Putamen (tissue), 1 donor: ENCODE data around the gene LPCAT1.

Experiments
- DNase-seq: peaks from one replicate; pipeline ENCODE4 v3.0.0-alpha.2; 2016; ENCODE audit warnings: low spot score

LPCAT1 gene

DNA sequence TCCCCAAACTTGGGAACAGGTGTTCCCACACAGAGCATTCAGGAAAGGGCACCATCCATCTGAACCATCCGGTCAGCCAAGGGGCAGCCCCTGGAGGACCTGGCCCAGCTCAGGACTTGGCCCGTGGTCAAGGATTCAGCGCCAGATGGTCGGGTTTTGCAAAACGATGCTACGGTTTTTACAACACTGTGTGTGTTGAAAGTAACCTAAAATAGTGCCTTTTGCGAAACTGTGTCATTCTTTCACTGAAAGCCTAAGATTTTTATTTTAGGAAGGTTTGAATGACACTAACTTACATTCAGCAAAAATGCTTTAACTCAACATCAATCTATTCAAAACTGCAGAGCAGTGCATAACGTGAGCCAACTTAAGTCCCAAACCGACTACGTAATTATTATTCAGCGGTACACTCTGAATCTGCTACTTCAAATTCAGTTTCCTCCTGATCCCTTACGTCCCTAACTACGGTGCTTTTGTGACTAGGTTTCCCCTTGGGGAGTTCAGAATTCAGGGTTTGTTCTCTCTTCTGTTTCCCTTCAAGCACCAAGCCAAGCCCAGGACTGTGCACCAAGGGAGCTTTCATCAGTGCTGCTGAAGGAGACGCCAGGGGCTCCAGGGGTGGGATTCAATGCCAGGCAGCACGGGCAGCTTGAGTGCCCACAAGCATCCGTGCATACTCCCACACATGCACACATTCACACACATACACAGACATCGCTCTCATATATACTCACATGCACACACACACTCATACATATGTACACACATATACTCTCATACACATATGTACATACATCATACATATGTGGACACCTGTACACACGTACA lies 25.8 kb downstream of the LPCAT1 start:
- peak; percentile 58 for DNase-seq

DNA sequence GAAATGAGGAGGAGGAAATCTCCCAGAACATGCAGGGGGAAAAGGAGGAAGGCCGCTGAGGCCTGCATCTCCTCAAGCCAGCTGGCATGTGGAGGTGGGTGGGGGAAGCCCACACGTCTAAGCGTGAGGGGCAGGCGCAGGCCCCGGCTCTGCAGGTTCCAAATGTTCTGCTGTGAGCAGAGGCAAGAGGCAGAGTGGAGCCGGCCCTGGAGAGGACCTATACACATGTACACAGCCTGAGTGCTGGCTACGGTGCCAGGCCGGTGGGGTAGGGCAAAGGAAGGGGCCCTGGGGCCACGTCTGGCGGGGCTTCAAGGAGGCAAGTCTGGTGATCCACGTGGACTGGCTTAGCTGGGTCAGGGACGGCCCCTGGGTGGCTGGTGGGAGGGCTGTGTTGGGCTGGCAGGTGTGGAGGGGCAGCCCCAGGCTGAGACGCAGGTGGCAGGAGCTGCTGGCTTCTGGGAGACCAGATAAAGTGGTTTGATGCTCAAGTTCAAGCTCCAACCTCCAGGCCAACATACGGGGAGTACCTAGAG lies 26.4 kb downstream of the LPCAT1 start:
- DNase-seq, result no peak

DNA sequence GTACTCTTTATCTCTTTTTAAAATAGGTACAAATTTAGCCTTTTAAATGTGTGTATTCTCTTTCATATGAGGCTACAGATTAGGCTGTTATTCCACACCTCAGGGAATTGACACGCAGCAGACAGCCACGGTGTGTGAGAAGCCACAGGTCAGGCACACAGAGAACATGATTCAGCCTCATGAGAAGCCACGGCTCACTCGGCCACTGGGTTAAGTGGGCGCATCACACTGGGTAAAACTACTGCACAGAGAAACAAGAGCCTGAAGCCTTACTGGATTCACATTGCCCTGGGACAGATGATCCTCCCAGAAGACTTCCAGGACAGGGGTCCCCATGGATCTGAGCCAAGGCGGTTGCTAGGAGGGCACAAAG lies 28.2 kb downstream of the LPCAT1 start:
- no peak for DNase-seq

DNA sequence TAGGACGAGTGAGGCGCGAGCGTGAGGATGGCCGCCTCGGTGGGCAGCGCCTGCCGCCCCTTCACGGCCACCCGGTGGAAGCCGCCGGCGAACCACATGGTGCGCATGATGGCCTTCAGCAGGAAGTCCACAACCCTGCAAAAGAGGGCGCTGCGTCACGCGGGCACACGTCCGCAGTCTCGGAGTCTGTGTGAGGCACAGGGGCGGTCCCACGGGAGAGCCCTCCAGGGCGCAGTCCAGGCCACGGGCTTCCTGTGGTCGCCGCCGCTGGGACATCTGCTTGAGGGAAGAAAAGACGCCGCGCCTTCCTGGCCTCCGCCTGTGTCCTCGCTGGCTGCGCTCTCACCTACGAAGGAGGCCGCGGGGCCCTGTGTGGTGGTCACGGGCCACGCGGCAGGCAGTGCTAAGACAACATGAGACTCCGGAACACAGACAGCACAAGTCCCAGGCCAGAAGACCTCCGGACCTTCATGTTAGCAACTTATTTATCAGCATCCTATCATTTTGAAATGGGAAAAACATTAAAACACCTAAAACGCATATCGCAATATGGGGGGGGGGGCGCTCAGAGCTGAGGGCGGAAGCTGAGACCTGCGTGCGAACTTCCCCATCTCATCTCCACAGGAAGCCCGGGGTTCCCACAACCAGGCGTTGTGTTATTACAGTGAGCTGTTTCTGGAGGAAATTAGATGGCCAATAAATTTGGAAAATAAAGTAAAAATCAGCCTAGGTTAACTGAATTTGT lies 28.8 kb downstream of the LPCAT1 start:
- no peak for DNase-seq

DNA sequence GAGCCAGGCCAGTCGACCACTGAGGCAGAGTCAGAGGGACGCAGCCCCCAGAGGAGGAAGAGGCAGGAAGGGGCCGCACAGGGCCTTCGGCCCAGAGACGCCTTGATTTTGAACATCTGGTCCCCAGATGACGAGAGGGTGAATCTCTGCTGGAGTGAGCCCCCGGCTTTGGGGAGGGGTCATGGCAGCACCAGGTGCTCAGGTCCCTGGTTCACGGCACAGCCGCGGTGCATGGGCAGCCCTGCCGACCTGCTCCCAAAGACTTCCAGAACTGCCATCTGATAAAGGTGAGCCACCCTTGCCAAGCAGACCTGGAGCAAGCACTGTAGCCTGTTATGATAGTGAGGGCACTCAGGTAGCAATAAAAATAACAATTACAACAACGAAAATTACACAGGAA lies 29.8 kb downstream of the LPCAT1 start:
- no peak for DNase-seq

DNA sequence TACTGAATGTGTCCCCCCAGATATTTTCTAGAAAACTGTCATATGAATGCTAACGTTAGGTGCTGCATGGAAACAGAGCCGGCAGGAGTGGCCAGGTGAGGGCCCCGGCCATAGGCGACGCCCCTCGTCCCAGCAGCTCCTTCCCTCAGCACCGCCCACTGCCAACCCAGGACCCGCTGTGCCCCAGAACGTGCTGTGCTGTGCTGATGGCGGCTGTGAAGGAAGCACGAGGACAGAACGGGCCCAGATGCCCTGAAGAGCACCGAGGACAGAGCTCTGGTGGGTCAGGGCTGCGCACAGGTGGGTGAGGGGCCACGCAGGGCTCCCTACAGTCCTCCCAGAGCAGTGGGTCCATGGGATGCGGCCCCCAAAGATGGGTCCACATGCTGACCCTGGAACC lies 30.3 kb downstream of the LPCAT1 start:
- DNase-seq, result no peak

DNA sequence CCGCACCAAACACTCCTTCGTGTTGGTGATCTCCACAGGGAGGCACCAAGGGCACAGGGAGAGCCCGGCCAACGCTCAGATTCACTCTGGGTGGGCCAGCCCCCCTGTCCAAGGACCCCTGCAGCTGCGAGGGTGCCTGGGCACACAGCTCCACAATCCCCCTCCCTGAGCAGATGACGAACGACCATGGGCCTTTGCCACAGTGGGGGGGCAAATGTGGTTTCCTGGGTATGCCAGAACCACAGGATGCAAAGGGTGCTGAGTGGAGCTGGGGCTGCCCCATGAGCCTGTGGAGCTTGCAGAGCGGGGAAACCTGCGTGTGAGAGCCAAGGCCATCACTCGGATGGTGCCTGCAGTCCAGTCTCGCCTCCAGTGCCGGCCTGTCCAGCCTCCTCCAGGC lies 31.0 kb downstream of the LPCAT1 start:
- no peak for DNase-seq

DNA sequence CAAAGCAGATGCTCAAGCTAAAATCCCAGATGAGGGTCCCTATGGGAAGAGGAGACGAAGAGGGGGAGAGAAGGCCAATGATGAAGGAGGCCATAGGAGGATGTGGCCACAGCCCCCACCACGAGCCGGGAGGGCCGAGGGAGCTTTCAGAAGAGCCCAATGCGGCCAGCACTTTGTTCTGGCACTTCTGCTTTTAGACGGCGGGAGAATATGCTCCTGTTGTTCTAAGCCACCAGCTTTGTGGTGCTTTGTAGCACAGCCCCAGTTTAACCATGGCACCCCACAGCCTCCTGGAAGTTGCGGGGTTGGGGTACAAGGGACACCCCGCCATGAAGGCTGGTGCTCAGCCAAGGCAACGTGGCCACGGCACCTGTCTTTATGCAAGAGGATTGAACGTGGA lies 33.4 kb downstream of the LPCAT1 start:
- DNase-seq, result no peak

DNA sequence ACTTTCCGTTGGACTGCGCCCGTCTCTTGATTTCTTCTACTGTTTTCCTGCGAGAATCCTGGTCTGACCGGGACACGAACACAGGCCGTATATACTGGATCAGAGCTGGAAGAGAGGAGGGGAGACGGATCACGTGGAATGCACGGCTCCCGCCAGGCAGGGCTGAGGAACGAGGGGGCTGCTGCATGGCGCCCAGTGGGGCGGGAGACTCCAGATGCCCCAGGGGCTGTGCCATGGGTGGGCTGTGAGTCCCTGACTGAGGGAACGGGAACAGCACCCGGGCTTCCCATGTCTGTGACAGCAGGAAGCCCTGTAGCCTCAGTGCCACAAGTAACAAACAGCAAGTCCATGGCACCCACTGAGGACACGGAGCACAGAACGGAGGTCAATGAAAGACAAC lies 34.0 kb downstream of the LPCAT1 start:
- no peak for DNase-seq

DNA sequence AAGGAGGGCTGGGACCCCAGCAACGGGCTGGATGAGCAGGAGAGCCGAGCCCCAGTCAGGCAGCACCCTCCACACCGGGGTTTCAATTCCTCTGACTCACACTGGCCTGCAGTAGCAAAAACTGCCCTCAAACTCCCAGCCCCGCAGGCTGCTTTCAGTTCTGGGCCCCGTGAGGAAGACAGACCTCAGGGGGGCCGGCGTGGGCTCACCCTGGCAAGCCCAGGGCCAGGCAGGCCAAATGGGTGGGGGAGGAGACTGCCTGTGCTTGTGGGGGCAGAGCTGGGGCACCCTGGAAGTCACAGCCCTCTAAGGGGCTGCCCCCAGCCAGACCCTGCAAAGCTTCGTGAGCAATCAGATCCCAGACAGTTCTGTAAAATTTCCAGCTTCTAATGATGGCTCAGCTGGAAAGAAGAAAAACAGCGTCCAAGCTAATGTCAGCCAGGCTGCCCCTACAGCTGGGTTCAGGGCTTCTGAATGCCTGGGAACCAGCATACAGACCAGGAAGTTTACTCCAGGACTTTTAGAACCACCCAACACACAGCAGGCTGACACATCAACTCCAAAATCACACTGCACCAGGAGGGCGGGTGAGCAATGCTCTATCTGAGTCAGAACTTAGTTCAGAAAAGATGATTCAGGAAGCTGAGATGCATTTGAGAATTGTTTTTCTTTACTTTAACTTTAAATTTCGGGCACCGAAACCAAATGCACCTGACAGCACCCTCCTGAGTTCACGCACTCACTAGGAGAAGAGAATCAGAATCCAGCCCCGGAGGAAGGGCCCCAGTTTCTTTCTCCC lies 34.7 kb downstream of the LPCAT1 start:
- no peak for DNase-seq

DNA sequence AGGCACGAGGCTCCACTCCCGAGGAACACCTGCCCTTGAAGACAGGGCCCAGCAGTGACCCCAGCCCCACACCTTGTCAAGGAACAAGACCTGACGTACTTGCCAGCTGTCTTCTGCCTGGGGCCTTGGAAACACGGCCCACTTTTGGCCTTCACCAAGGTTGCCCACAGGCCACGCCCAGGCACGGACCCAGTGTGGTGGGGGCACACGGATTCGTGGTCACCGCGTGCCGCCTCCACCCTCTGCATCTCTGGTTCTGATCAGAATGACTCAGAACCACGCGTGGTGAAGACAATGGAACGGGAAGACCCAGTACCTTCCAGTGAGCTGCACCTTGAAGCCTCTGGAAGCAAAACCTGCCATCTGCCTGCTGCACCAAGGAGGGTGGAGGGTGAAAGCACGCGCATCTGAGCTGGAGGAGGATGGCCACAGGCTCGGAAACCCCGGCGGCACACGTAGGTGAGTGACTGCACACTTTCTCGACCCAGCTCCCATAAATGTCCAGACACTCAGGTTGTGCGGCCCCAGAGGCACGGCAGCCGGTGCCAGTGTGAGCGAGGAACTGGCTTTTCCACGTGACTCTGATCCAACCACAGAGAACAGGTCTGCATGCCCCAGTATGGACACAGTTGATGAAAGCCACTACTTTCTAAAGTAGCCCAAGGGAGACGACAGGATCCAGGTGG lies 36.5 kb downstream of the LPCAT1 start:
- no peak for DNase-seq

DNA sequence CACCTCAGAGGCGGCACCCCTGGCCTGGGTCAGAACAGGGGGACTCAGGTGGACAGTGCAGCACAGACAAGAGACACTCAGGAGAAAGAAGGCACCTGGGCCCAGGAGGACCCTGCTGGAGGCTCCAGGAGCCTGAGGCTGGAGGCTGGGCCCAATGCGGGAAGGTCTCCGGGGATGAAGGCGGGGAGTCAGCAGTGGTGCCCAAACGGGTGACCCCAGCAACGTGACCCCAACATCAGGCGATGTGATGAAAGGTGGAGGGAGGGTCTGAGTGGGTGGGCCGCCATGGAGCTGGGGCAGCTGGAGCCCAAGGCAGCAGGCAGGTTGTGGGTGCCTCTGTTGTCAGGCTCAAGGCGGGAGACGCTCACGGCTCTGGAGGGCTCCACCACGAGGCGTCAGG lies 37.5 kb downstream of the LPCAT1 start:
- DNase-seq, result no peak

DNA sequence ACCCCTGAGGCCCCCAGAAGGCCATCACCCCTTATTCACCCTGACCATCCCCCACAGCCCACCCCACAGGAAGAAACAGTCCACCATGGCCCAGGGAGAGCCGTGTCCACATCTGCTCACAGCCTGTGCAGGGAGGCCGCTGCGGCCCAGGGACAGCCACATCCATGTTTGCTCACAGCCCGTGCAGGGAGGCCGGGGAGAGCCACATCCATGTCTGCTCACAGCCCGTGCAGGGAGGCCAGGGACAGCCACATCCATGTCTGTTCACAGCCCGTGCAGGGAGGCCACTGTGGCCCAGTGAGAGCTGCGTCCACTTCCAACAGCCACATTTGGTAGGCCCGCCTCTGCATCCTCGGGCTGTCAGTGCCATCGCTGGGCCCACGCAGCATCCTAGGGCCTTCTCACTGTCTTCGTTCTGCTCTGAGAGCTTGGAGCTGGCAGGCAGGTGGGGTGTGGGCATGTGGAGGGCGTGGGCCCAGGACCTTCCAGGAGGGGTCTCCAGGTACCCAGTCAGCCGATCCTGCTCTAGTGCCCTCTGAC lies 38.1 kb downstream of the LPCAT1 start:
- no peak for DNase-seq

DNA sequence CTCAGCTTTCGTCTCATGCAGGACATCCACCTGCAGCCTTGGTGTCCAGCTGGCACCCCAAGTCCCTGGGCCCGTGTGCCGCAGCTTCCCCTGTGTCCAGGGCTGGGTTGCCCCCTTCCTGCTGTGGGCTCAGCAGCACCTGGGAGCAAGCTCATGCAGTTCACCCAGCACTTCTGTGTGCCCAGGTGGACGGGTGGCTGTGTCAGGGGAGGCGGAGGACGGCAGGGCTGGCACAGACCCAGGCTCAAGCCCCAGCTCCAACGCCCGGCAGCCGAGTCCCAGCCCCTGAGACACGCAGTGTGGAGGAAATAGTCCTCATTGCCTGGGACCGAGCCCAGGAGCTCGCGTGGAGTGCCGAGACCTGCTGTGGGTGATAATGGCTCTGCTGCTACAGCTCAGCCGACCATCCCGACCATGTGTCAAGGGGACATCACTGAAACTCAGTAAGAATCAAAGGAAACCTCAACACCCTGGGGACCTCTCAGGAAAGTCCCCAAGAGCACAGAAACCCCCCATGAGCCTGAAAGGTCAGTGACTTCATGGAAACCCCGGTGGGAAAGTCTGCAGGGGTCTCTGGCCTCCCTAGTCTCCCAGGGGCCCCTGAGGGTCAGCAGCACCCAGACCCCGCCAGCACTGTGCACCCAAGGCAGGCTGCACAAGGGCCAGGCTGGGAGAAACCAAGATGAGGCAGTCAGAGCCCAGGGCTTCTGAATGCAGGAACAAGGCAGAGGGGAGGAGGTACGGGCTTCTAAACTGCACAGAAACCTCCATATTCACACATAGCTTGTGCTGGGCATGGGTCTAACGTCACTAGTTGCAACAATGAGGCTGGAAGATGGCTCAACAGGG lies 38.8 kb downstream of the LPCAT1 start:
- DNase-seq, result no peak

DNA sequence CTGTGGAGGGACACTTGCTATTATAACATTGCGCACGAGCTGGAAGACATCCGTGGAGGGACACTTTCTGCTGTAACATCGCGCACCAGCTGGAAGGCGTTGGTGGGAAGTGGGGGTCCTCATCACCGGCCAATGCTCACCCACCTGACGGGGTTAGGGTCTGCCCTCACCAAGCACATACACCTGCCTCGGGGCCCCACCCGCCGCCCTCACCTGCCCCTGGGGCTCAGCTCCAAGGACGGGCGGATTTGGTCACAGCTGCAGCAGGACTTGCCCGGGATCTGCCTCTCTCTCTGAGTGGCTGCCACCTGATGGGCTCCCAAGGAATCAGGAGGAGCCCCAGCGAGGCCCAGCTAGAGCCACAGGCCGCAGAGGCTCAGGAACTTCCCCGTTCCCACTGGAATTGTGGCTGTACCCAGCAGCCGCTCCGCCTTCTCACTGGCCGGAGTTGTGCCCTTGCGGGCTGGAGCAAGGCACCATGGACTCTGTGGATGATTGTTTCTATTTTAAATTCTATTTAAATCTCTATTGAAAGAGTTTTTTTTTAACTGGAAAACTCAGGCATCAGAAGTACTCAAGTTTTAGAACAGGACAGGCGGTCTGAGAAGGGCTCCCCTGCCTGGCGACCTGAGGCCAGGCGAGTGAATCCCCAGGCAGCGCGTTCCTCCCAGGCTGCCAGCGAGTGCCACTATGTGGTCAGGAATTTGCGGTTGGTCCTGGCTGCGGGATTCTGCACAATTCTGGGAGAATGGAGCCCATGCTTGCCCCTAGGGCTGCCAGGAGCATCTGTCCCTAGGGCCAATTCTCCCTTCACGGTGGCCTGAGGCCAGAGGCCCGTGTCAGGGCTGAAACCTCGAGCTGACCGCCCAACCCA lies 39.7 kb downstream of the LPCAT1 start:
- DNase-seq, result no peak

DNA sequence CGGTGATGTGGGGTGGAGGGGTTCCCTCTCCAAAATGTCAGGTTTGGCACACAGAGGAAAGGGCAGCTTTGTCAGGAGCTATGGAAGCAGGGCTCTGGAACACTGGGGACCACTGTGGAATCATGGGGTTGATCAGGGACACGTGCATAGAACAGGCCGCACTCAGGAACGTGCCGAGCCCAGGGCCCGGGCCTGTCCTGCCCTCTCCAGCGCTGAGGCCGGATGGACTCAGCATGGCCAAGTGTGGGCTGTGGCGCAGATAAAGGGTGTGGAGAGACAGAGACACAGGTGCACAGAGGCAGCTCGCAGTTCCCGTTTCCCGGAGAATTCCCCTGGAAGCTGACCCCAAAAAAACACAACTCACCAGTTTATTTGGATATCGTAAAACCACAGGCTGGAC lies 40.7 kb downstream of the LPCAT1 start:
- DNase-seq, result no peak

DNA sequence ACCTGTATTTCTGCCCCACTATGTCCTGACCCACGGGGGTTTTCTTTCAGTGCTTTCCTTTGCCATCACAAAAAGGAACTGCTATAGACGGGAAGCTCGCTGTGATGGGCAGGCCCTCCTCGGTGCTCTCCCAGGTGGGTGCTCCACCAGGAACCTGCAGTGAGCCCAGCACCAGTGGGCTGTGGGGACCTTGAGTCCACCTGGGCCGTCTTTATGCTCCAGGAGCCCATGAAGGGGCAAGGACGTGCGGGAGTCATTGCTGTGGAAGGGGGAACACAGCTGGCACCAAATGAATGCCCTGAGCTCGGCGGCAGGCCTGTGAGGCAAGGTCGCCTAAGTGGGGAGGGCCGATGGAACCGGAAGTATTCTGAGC lies 41.8 kb downstream of the LPCAT1 start:
- no peak for DNase-seq

DNA sequence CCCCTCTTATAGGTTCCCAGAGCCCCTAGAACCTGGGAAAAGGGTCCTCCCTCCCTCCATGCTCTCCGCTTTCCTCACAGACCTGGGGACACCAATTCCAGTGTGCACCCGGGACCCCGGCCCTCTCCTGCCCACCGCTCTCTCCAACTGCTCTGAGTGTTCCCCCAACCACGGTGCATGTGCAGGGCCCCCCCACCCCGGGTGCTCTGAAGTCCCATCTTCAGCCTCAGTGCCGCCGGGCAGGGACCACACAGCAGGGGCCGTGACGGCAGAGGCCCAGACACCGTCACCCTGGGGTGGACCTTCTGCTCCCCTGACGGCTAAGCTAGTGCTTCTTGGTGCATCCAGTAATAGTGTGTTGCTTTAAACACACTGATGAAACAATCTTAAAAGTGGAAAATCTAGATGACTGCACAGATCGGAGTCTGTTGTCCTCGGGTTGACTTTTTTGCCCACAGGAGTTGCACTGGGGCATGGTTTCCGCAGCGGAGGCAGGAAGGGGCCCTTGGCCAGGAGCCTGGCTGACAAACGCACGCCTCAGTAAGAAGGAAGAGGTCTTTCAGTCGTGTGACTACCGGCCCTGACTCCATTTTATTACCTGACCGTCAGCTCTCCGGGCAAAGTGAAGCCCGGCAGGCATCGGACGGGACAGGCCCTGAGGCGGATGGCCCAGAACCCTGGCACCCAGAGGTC lies 42.3 kb downstream of the LPCAT1 start:
- no peak for DNase-seq

DNA sequence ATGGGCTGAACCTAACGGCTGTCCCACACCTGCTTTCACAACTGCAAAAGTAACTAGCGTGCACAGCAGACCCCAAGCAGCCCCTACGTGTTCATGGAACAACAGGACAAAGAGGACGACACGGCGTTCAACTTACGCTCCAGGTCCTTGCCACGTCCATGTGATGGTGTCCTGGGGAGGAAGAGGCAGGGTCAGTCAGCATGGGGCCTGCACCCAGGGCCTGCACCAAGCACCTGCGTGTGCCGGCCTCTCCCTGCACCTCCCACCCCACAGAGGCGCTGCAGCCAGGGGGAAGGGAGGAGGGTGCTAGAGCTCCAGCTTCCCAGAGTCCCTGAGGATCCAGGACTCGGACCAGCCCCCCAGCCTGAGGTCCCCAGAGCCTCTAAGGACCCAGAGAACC lies 43.0 kb downstream of the LPCAT1 start:
- DNase-seq, result no peak
